DLD1 (cell line): Measurements from ENCODE around the gene INF2.

Experiments used
- in situ Hi-C: cut with HindIII; loops from 2 replicates; pipeline ENCODE4 v1.10.0; 2017; ENCODE audit warnings: low sequenced_read_pairs

INF2 gene

DNA sequence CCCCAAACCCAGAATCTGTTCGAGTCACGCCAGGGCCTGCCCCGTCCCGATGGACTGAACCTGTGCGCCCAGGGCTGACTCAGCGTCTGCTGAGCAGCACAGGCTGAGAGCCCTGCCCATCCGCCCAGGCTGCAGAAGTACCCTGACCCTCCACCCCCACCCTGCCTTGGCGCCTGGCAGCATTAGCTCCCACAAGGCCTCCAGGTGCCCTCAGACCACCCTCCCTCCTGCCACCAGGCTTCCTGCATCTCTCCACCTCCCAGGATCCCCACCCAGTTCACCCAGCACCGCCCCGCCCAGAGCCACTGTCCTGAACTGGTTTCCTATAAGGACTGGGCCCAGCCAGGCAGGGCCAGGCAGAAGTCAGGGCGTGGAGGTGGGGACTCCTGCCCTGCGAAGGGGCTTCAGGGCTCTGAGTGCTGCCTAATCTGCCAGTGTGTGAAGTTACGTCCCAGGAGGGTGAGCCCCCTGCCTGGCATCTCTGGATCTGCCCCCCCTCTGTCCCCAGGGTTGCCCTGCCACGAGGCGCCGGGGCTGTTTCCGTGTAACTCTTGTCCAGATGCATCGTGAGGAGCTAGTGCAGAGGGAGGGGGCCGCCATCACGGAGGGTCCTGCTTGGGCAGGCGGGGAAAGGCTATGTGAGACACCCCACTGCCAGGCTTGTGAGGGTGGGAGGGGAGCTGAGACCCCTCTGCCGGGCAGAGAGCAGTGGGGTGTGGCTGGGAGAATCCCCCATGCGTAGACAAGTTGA is 43.7 kb downstream of the INF2 start:
- in situ Hi-C loops = no loop called here

DNA sequence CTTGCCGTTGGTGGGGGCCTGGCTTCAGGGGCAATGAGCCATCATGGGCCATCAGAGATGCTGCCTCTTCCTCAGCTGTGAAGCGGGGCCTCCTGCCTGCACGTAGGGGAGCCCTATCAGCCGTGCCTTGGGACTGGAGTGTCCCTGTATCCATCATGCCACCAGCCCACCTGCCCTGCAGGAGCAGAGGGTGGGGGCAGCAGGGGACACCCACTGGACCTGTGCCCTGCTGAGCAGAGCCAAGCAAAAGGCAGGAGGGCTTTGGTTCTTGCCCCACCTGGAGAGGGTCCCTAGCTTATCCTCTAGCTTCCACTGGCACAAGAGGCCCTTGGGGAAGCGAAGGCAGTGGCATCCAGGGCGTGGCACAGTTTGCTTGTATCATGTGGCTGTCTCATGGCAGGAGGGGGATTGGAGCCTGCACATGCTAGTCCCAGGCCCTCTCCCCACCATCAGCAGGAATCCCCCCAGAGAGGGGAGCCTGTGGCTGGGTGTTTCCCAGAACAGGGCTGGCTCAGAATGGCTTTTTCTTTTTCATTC is 44.7 kb downstream of the INF2 start:
- in situ Hi-C loops = no loop called here

DNA sequence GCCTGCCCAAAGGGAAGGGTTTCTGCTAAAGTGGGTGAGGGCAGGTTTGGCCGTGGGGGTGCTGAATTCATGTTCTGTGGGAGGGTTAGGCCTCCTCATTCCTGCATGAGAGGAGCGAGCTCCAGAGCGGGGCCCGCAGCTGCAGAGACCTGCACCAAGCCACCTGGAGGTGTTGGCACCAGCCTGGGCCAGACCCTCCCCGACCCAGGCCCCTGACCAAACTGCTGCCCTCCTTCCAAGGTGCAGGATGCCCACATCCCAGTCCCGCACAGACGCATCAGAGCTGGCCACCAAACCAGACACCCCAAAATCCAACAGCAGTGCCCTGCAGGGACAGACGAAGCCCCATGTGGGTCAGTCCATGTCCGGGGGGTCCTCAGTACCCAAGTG is 45.2 kb downstream of the INF2 start:
- in situ Hi-C loops = no loop called here

DNA sequence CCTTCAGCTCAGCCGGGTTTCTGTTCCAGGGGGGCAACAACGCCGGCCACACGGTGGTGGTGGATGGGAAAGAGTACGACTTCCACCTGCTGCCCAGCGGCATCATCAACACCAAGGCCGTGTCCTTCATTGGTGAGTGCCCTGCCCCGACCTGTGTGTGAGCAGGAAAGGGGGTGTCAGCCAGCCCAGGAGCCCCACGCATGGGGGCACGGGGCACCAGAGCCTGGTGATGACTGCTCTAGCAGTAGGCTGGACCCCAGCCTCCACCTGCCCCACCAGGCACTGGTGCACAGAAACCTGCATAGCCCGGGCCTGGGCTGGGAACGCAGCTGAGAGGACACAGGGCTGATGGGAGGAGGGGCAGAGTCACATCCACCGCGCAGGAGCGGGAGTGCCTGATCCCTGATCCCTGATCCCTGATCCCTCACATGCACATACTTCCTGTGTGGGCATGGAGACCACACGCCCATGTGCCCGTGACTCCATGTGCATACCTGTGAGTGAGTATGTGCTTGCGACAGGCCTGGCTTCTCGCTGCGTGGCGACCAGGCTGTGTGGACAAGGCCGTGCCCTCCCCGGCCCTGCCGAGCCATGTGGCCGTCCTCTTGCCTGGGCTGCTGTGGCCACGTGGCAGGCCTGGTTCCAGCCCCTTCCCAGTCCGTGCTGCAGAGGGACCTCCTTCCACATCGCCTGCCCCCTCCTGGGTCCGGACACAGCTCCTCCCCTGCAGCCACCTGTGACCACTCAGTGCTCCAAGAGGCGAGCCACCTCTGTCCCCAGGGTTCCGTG is 45.8 kb downstream of the INF2 start:
- in situ Hi-C loops = no loop called here

DNA sequence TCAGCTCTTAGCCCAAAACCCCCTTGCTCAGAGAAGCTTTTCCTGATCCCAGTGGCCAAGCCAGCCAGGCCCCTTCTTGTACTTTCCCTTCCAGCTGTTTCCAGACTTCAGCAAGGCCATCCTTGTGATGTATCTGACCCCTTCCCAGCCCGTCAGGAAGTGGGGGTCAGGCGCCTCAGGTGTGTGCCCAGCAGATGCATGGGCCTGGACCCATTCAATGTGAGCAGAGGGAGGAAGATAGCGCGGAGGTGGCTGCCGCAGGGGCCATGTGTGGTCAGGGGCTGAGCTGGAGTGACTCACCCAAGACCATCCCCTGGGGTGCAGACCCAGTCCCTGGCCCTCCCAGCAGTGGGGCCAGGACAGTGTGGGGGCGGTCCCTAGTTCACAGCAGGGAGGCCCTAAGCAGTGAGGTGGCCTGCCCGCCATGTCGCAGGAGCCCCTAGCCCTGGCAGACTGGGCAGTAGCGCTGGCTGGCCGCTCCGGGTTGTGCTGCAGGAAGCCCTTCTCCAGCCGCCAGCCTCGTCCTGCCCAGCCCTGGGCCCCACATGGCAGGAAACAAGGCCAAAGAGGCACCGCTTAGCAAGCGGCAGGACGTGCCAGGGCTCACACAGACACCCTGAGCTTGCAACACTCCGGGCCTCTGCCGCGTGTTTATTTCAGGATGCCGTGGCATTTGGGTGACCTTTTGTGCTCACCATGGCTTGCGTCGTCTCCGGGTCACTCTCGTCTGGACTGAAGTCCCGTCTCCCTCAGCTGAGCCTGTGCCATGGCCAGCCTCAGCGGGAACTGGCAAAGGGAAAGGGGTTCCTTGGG is 46.6 kb downstream of the INF2 start:
- in situ Hi-C loops = no loop called here

DNA sequence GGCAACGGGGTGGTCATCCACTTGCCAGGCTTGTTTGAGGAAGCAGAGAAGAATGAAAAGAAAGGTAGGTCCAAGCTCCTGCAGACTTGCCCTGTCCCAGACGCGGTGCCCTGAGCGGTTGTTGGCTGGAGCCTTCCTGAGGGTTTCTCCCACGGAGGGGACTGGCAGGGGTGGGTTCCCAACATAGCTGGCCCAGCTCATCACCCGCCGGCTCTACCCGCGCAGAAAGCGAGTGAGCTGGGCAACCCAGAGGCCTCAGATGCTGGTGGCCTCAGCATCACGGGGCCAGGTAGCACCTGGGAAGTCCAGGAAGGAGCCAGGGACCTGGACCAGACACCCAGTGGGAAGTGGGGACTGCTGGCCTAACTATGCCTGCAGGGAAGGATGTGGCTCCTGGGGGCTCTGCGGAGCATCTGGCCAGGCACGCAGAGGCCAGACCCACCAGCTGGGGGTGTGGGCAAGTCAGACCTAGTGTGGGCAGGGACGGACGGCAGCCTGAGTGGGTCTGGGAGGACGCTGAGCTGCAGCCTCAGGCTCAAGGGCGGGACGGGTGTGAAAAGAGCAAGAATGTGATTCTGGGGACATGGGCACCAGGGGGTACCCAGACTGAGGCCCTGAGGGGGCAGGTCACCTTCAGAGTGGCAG is 49.1 kb downstream of the INF2 start:
- in situ Hi-C loops = no loop called here

DNA sequence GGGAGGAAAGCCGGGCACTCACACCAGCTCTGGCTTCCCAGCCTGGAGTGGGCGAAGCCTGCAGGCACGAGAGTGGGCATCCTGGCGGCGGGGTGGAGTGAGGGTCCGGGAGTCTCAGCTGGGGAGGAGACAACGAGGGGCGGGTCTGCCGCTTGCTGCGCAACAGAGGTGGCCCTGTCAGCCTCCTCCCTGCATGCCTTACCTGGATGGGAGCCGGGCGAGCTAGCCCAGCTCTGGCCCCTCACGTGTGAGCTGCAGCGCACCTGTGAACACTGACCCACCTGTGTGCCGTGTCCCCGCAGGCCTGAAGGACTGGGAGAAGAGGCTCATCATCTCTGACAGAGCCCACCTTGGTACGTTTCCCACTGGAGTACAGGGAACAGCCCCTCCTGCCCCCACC is 49.6 kb downstream of the INF2 start:
- in situ Hi-C loops = no loop called here

DNA sequence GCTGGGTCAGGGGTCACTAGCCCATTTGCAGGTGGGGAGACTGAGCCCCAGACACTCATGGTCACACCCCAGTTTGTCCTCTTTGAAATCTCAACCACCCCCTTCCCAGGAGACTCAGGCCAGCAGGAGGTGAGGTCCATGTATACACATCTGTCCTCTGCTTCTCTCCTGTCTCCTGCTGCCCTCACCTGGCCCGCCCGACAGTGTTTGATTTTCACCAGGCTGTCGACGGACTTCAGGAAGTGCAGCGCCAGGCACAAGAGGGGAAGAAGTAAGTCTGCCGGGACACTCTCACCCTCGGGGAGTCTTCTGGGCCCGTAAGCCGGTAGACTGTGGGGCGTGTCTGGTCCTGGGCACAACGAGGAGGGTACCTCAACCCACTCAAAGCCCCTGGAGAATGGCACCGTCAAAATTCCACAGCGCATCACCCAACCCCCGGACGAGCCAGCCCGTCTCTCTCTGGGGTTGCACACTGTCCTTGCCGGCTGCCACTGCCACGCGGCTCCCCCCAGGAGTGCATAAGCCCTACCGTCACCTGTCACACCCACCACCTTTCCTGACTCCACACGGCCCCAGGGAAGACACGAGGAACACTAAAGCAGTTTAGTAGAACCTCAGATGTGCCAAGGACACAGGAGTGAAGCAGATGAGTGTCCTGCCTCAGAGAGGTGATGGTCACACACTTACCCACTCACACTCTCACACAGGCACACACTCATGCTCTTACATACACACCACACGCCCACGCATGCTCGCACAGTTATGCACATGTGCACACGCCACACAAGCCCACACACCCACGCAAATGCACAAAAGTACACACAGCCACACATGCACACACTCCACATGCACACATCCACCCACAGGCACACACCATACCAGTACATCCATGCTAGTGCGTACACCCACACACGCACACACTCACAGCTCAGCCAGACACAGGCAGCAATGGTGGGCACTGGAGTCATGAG is 50.4 kb downstream of the INF2 start:
- in situ Hi-C loops = no loop called here

DNA sequence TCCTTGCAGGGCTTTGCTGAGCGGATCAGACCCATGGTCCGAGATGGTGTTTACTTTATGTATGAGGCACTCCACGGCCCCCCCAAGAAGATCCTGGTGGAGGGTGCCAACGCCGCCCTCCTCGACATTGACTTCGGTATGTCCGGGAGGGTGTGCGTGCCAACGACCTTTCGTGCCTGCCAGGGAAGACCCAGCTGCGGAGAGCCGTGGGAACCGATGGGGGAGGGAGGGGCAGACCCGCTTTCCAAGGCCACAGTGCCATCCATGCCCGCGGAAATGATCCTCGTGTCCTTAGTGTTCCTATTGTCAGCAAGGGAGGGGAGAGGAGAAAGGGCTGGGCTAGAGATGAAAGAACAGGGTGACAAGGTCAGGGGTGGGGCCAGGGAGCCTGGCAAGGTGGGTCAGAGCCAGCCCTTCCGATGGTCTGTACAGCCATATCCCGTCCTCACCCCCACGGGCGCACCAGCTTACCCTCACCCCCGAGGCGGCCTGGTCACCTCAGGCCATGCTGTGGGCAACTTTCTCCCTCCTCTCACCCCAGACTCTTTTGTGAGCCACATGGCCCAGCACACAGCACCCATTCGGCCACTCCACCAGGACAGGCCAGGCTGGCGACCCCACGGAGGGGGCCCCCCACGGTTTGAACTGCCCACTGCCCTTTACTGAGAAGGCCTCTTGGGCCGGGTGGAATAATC is 51.8 kb downstream of the INF2 start:
- in situ Hi-C loops = no loop called here

DNA sequence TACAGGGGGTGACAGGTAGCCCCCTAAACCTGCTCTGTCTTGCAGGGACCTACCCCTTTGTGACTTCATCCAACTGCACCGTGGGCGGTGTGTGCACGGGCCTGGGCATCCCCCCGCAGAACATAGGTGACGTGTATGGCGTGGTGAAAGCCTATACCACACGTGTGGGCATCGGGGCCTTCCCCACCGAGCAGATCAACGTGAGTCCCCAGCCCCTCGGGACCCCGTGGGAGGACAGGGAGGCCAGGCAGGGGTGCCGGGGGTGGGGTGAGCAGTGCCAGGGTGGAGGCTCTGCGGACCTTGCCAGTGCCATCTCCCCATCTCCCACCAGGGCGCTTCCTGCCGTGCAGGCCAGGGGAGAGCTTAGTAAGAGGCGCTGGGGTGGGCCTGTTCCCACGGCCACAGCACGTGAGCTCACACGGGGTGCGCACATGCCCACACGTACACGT is 52.4 kb downstream of the INF2 start:
- in situ Hi-C loops = no loop called here

DNA sequence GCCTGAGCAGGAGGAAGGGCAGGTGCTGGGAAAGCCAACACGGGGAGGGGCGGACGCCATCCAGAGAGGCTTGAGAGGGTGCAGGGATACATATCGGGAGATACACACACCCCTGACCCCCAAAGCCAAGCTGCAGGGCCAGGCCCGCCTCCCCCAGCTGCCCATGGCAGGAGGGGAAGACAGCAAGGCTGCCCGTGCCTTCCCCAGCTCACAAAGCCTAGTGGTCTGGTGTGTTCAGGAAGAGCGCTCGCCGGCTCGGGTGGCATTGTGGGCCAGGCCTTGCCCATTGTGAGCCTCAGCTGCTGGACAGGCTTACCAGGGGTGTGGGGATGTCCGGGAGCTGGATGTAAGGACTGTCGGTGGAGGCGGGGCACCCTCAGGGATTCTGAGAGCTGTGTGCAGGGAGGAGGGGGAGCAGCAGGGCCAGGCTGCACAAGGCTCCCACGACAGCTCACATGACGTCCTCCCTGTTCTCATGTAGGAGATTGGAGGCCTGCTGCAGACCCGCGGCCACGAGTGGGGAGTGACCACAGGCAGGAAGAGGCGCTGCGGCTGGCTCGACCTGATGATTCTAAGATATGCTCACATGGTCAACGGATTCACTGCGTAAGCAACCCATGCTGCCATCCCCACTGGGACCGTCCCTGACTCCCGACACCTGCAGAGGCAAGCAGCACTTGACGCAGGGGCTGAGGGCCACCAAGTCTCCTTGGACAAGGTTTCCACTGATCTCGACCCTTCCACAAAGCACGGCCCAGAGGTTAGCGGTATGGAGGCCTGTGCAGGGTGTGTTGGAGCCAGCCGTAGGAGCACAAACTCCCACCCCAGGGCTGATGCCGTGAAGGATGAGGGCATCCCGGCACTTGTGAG is 53.4 kb downstream of the INF2 start:
- in situ Hi-C loops = no loop called here

DNA sequence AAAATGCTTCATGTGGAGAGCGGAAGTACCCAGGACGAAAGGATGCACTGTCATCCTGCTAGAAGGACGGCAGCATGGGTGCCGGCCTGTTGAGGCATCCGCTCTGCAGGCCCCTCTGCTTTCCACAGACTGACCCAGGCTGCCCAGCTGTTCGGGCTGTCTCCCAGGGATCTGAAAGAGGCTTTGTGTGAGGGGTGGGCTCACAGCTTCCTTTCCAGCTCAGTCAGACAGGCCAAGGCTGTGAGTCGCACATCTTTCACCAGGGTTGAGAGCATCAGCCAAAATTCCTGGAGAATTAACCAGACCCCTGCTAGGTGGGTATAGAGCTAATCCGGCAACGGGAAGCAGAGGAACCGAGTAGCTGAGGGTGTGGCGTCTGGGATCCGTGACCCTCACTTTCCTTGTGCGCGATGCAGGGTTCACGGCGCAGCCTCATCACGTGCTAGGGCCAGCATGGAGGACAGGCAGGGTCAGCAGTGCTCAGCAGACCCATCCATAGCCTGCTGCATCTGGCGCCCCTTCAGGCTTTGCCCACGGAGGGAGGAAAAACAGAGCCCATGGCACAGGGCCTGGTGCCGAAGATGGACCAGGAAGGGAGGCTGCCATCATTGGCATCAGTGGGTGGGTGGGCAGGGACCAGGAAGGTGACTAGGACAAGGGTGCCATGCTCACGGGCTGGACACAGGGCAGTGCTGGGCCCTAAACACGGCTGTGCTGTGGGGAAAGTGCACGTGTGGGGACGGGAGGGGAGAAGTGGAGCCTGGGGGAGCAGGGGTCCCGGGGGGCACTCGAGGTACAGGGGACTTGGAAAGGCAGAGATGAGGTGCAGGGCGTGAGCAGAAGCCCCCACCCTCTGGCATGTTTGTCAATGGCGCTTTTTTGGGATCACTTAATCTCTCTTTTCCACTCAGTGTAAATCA is 54.3 kb downstream of the INF2 start:
- in situ Hi-C loops = no loop called here

DNA sequence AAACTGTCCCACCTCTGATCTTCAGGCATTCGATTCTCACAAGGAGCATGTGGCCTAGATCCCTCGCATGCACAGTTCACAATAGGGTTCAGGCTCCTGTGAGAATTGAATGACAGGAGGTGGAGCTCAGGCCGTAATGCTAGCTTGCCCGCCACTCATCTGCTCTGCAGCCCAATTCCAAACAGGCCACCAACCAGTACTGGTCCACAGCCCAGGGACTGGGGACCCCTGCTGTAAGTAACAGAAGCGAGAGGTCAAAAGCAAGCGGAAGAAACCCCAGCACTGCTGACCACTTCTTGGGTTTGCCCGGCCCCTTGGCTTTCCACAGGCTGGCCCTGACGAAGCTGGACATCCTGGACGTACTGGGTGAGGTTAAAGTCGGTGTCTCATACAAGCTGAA is 55.1 kb downstream of the INF2 start:
- in situ Hi-C loops = no loop called here

DNA sequence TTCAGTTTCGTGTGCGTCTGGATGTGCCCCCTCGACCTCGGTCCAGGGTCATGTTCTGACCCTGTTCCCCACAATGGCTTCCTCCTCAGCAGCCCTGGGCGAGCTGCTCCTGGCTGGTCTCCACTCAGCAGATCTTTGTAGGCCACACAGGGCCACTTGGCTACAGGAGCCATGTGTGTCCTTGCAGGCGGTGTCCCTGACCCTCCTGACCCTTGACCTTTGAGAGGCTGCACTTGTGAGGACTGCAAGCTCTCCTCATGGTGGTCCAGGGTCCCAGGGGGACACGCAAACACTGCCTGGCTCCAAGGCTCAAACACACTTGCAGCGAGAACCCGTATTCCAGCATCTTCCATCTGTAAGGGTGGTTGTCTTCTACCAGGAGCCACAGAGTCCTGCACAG is 56.0 kb downstream of the INF2 start:
- in situ Hi-C loops = no loop called here

DNA sequence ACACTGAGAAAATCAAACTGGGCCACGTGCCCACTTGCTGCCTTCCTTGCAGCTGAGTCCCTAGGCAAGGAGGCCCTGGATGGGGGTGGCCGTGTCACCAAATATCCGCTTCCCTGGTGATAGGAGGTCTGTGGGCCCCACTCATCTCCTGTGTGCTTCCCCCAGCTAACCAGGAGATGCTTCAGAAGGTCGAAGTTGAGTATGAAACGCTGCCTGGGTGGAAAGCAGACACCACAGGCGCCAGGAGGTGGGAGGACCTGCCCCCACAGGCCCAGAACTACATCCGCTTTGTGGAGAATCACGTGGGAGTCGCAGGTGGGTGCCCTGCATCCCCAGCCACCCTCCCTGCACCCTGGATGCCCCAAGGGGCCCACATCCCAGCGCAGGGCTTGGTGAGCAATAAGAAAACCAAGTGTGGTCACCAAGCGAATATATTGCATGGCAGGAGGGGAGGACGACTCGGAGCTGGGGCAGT is 56.7 kb downstream of the INF2 start:
- in situ Hi-C loops = no loop called here

DNA sequence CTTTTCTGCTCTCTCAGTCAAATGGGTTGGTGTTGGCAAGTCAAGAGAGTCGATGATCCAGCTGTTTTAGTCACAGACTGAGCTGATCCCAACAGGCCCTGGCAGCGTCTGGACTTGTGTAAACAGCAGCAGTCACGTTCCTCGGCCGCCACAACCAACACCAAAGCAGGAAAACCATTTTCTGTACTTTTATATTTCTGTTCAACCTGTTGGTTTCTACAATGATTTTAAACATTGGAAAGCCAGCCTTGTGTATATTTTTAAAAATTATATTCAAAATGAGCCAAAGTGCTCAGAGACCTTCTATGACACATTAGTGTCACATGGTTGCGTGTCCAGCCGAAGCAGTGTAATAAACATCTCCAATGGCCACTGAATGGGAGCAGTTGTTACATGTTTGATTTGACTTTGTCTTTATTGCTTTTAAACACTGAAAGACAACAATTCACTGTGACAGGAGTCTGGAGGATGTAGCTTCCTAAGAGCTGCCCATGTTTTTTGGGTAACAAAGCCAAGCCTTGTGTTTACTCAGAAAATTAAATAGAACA is 57.6 kb downstream of the INF2 start:
- in situ Hi-C loops = no loop called here

DNA sequence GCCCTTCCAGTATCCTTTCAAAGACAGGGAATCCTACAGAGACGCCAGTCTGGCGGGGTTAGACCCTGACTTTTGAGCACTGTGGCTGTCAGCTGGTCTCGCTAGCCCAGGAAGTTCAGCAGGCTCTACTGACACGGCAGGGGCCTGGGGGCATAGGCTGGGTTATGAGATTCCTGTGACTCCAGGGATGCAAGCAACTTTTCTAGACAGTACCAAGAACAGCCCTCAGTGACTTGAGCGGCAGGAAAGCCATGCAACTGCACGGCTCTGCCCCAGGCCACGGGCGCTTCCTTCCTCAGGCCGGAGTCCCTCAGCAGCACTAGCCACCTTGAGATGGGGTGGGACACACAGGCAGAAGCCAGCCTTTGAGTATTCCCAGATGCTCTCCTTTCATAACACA is 58.5 kb downstream of the INF2 start:
- in situ Hi-C loops = no loop called here
